GM18498 (cell line): Measurements from ENCODE around the gene CYS1.
"Not testable (repeated sequence)": the region's sequence is repeated elsewhere in the genome, so short reads cannot be mapped to it uniquely, and the experiment has no call there.

Experiments
- ATAC-seq: cut with Tn5 transposase; IDR thresholded peaks from one replicate; pipeline ENCODE4 v1.9.1; 2021; ENCODE audit warnings: mild to moderate bottlenecking, moderate library complexity; ENCODE audit not compliant: unreplicated experiment

The CYS1 gene

GRCh38 chr2:10094271-10094814 is 14.1 kb upstream of the CYS1 start:
- ATAC-seq, result no peak

GRCh38 chr2:10091889-10092244 is 11.7 kb upstream of the CYS1 start:
- ATAC-seq, result not testable (repeated sequence)

- ATAC-seq, result no peak
These were observed 11.1 kb upstream of the CYS1 start for GRCh38 chr2:10091182-10091888.

GRCh38 chr2:10089565-10090190 is 9.5 kb upstream of the CYS1 start:
- ATAC-seq, result no peak

GRCh38 chr2:10087360-10087759 is 7.1 kb upstream of the CYS1 start:
- no peak for ATAC-seq

- ATAC-seq, result no peak
These were observed 6.7 kb upstream of the CYS1 start for GRCh38 chr2:10086950-10087349.

GRCh38 chr2:10085668-10086059 is 5.5 kb upstream of the CYS1 start:
- no peak for ATAC-seq

GRCh38 chr2:10085043-10085667 is 4.9 kb upstream of the CYS1 start:
- no peak for ATAC-seq

- no peak for ATAC-seq
These were observed 4.1 kb upstream of the CYS1 start for GRCh38 chr2:10084223-10084865.

GRCh38 chr2:10083692-10084211 is 3.5 kb upstream of the CYS1 start:
- ATAC-seq, result peak; percentile 29

GRCh38 chr2:10083046-10083445 is 2.8 kb upstream of the CYS1 start:
- ATAC-seq, result no peak

- ATAC-seq, result peak; percentile 21
These were observed 509 bp upstream of the CYS1 start for GRCh38 chr2:10080536-10081304.

GRCh38 chr2:10079266-10079869 is 843 bp downstream of the CYS1 start:
- peak; percentile 26 for ATAC-seq

- ATAC-seq, result no peak
These were observed 1.4 kb downstream of the CYS1 start for GRCh38 chr2:10078704-10079265.

GRCh38 chr2:10078001-10078400 is 2.2 kb downstream of the CYS1 start:
- no peak for ATAC-seq

GRCh38 chr2:10076988-10077527 is 3.2 kb downstream of the CYS1 start:
- ATAC-seq, result no peak

GRCh38 chr2:10076511-10076910 is 3.7 kb downstream of the CYS1 start:
- ATAC-seq, result no peak

GRCh38 chr2:10075571-10076209 is 4.5 kb downstream of the CYS1 start:
- no peak for ATAC-seq

- ATAC-seq, result no peak
These were observed 5.1 kb downstream of the CYS1 start for GRCh38 chr2:10075101-10075500.
